ENCODE data around the gene PHTF1.

DNA sequence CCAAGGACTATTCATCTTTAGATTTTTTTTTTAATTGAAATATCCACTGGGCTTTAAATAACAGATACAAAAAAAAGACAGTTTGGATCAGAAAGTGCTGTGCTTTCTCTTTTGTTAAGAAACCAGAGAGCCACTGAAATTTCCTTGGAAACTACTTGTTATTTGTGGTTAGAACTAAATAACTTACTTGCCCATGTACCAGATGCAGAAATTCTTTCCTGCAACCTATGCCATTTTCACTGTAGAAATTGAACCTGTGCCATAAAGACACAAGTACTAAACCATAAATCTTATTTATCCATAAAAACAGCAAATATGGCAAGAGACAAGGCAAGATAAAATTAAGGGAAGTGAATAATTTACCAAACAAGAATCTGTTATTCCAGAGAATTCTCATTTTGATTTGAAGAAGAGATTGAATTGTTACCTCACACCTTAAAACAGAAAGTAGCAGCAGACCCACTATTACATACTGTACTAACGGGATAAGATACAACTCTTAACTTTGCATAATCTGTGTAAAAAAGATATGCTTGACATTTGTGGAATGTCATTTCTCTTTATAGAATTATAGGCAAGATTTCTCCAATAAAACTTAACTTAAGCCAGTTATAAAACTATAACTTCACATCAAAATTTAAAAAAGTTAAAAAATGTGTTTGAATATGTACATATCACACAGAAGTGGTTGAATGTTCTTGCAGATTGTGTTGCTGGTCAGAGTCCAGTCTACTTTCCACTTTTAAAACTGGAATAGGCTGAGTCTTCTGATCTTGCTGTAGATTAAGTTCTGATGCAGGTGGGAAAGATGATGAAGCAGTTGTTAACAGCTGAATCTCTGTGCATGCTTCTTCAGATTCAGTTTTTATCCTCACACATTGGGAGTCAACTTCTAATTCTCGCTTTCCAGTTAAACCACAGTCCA is 6.3 kb upstream of the PHTF1 start:
- TF ChIP-seq EZH2 (IDR thresholded peaks at IDR 0.05; ENCODE audit: borderline replicate concordance, low read length), result no peak
- TF ChIP-seq, protein P1, sequence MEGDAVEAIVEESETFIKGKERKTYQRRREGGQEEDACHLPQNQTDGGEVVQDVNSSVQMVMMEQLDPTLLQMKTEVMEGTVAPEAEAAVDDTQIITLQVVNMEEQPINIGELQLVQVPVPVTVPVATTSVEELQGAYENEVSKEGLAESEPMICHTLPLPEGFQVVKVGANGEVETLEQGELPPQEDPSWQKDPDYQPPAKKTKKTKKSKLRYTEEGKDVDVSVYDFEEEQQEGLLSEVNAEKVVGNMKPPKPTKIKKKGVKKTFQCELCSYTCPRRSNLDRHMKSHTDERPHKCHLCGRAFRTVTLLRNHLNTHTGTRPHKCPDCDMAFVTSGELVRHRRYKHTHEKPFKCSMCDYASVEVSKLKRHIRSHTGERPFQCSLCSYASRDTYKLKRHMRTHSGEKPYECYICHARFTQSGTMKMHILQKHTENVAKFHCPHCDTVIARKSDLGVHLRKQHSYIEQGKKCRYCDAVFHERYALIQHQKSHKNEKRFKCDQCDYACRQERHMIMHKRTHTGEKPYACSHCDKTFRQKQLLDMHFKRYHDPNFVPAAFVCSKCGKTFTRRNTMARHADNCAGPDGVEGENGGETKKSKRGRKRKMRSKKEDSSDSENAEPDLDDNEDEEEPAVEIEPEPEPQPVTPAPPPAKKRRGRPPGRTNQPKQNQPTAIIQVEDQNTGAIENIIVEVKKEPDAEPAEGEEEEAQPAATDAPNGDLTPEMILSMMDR (conservative IDR thresholded peaks at IDR 0.05 in 1 of 2, IDR thresholded peaks at IDR 0.05 in 1 of 2; ENCODE audit: extremely low read depth in 1 of 2, insufficient read depth in 1 of 2, low read depth in 1 of 2, low read length in 2 of 2), result no peak

Measured in mammary epithelial cell (primary cell).